HL-60 (cell line): ENCODE measurements around the gene ATG10.
"Not testable (repeated sequence)": the region's sequence is repeated elsewhere in the genome, so short reads cannot be mapped to it uniquely, and the experiment has no call there.

Source experiments
- GABPA ChIP-seq: IDR thresholded peaks from 2 replicates; pipeline ENCODE4 v1.6.1; 2012; ENCODE audit warnings: low read depth
- POLR2AphosphoS5 ChIP-seq: IDR thresholded peaks from 2 replicates; pipeline ENCODE4 v1.6.1; 2012; ENCODE audit warnings: low read depth
- TF ChIP-seq, protein P1 (sequence below): IDR thresholded peaks from one replicate; pipeline ENCODE4 v1.5.1; 2011; ENCODE audit warnings: low read length, control low read depth, inconsistent platforms; ENCODE audit not compliant: insufficient read depth

DNA sequence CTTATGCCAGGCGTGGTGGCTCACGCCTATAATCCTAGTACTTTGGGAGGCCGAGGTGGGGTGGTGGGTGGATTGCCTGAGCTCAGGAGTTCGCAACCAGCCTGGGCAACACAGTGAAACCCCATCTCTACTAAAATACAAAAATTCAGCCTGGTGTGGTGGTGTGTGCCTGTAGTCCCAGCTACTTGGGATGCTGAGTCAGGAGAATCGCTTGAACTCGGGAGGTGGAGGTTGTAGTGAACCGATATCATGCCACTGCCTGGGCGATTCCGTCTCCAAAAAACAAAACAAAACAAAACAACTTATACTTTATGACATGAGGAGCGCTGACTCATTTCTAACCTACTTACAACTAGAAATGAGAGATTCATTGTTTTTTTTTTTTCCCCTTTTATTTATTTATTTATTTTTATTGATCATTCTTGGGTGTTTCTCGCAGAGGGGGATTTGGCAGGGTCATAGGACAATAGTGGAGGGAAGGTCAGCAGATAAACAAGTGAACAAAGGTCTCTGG is 10.4 kb downstream of the ATG10 start:
- TF ChIP-seq, protein P1, sequence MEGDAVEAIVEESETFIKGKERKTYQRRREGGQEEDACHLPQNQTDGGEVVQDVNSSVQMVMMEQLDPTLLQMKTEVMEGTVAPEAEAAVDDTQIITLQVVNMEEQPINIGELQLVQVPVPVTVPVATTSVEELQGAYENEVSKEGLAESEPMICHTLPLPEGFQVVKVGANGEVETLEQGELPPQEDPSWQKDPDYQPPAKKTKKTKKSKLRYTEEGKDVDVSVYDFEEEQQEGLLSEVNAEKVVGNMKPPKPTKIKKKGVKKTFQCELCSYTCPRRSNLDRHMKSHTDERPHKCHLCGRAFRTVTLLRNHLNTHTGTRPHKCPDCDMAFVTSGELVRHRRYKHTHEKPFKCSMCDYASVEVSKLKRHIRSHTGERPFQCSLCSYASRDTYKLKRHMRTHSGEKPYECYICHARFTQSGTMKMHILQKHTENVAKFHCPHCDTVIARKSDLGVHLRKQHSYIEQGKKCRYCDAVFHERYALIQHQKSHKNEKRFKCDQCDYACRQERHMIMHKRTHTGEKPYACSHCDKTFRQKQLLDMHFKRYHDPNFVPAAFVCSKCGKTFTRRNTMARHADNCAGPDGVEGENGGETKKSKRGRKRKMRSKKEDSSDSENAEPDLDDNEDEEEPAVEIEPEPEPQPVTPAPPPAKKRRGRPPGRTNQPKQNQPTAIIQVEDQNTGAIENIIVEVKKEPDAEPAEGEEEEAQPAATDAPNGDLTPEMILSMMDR = not testable (repeated sequence)
- not testable (repeated sequence) for TF ChIP-seq POLR2AphosphoS5, GABPA
